Ovary (tissue), 9 donors: ENCODE data around the gene ABTB2. TPM values are rescaled to one million over a fixed set of nuclear protein-coding genes. Genes with fewer than 3 reads are reported as not detected.

ENCODE experiments used
- DNase-seq, 5 donors: peaks; one replicate each; pipeline ENCODE4 v3.0.0-alpha.2; 2019 to 2020
- H3K27ac ChIP-seq, 2 donors: fragments of 200-600 bp; one replicate each; pipeline versions ENCODE4 v1.5.1 to v1.8.0; 2019 to 2022
- H3K27me3 ChIP-seq: fragments of 200-600 bp; one replicate; pipeline ENCODE4 v1.8.0; 2022
- H3K36me3 ChIP-seq: fragments of 200-600 bp; sonication (generic); one replicate; pipeline ENCODE4 v1.5.1; 2019
- H3K4me1 ChIP-seq: one replicate; pipeline ENCODE4 v1.8.1; 2013; ENCODE audit warnings: mild to moderate bottlenecking, moderate library complexity; ENCODE audit not compliant: insufficient read depth
- H3K4me3 ChIP-seq: fragments of 200-600 bp; sonication (generic); one replicate; pipeline ENCODE4 v1.5.1; 2017
- H3K9me3 ChIP-seq, 2 donors: fragments of 200-600 bp in 1 of 2; sonication (generic) in 1 of 2; one replicate each; pipeline versions ENCODE4 v1.5.1 to v1.8.1; 2013 to 2019; ENCODE audit warnings: mild to moderate bottlenecking in 1 of 2, moderate library complexity in 1 of 2
- CTCF ChIP-seq, 3 donors: fragments of 450-650 bp in 2 of 3; fragments of 200-600 bp in 1 of 3; IDR thresholded peaks; one replicate each; pipeline versions ENCODE4 v1.5.1 to v1.8.0; 2016 to 2022; ENCODE audit warnings: antibody characterized with exemption in 3 of 3, mild to moderate bottlenecking in 1 of 3
- EP300 ChIP-seq: sonication (generic); formaldehyde crosslinking; IDR thresholded peaks from one replicate; pipeline ENCODE4 v1.6.1; 2017; ENCODE audit warnings: antibody characterized with exemption
- POLR2A ChIP-seq: fragments of 450-650 bp; IDR thresholded peaks from one replicate; pipeline ENCODE4 v1.6.1; 2017; ENCODE audit warnings: antibody characterized with exemption, mild to moderate bottlenecking, moderate library complexity
- WGBS, 3 donors: extraction: QIAGEN DNeasy Blood & Tissue Kit in 1 of 3; methylation state at CpG; one replicate each; pipeline versions ENCODE4 v1.1.5 to v1.1.7; 2013 to 2017; 5-methylcytosine and 5-hydroxymethylcytosine counted together
- intact Hi-C, 4 donors: fragments of 100-400 bp; cut with DNase I; formaldehyde crosslinking; loops; one replicate each; pipeline versions ENCODE4 v1.11.0 to v1.15.1; 2022 to 2023
- polyA plus RNA-seq, 2 donors: library from polyadenylated mRNA; stranded (reverse); fragments of 200-250 nt in 1 of 2; fragments of 350-450 nt in 1 of 2; fragmentation: Illumina TruSeq in 1 of 2; extraction: RNeasy Lipid Tissue Mini Kit (QIAGEN cat#74804) in 1 of 2; gene quantifications; one replicate each; pipeline ENCODE4 v1.2.3, GENCODE V29; 2013 to 2014
- total RNA-seq, 7 donors: library from RNA; depleted of rRNA in 2 of 7; stranded (reverse); fragments of >200 nt in 2 of 7; fragmentation: NEBNext Ultra II Directional in 3 of 7; extraction: Animal tissue kit (Norgen Biotek cat#: 25700) in 3 of 7; gene quantifications; one replicate each; pipeline versions ENCODE4 v1.1.0 to v1.2.4, GENCODE V29; 2016 to 2023
- donor health status: DM: no; HTN: no; CAD: no; lungs with moderate emphysema.
- donor health status: DM: no; HTN: no; CAD: no.
- donor health status: Bipolar disorder and iron deficiency.
- donor health status: DM: yes; HTN: yes; CAD: no.
- donor health status: DM: no; HTN: no; CAD: no.
- donor health status: DM: yes; HTN: yes; CAD: no.

The ABTB2 gene
- total and polyA plus RNA-seq, 9 donors, result 1.2 to 7.2 (median 2.6) TPM

GRCh38 chr11:34380696-34381095 is 22.9 kb upstream of the ABTB2 start:
- Histone ChIP-seq H3K9me3 (no peaks in the 10 kb centered on the region), H3K27ac (no peak overlapping the region), H3K36me3 (no peaks in the 10 kb centered on the region), H3K27me3 (no peaks in the 10 kb centered on the region), H3K4me3 (no peak overlapping the region), H3K4me1 (no peaks in the 10 kb centered on the region)
- TF ChIP-seq EP300 (no peak), POLR2A (no peak), CTCF (IDR thresholded peaks at IDR 0.05) (no peak)
- no peak for DNase-seq
- intact Hi-C loops, result no loop called here
- 25 to 45% (median 27%) methylated on average over 2 of the region's 2 CpGs for WGBS, 3 donors

- Histone ChIP-seq H3K9me3 (no peaks in the 10 kb centered on the region), H3K4me3 (no peak overlapping the region), H3K27ac (no peak overlapping the region), H3K27me3 (no peaks in the 10 kb centered on the region), H3K36me3 (no peaks in the 10 kb centered on the region), H3K4me1 (no peaks in the 10 kb centered on the region)
- DNase-seq, result no peak
- WGBS, 3 donors, result 59 to 76% (median 60%) methylated on average over 1 of the region's 1 CpG
- intact Hi-C loops, result no loop called here
- no peak for TF ChIP-seq POLR2A
- TF ChIP-seq EP300, result no peak
- no peak for TF ChIP-seq CTCF (IDR thresholded peaks at IDR 0.05)
These were observed 21.7 kb upstream of the ABTB2 start for GRCh38 chr11:34379539-34379938.

GRCh38 chr11:34379079-34379478 is 21.3 kb upstream of the ABTB2 start:
- WGBS, 3 donors, result 64 to 80% (median 69%) methylated on average over 1 of the region's 1 CpG
- no peaks in the 10 kb centered on the region for H3K36me3 ChIP-seq
- H3K27ac ChIP-seq, result no peak overlapping the region
- H3K9me3 ChIP-seq, result no peaks in the 10 kb centered on the region
- intact Hi-C loops, result no loop called here
- H3K4me1 ChIP-seq, result no peaks in the 10 kb centered on the region
- no peak for DNase-seq
- no peak overlapping the region for H3K4me3 ChIP-seq
- TF ChIP-seq POLR2A (no peak), CTCF (IDR thresholded peaks at IDR 0.05) (no peak), EP300 (no peak)
- H3K27me3 ChIP-seq, result no peaks in the 10 kb centered on the region

GRCh38 chr11:34373727-34374126 is 15.9 kb upstream of the ABTB2 start:
- Histone ChIP-seq H3K9me3 (no peaks in the 10 kb centered on the region), H3K36me3 (no peaks in the 10 kb centered on the region), H3K27ac (no peak overlapping the region), H3K4me1 (no peaks in the 10 kb centered on the region), H3K4me3 (no peak overlapping the region), H3K27me3 (no peaks in the 10 kb centered on the region)
- TF ChIP-seq CTCF (IDR thresholded peaks at IDR 0.05) (no peak), POLR2A (no peak)
- 87 to 92% (median 88%) methylated on average over 1 of the region's 1 CpG for WGBS, 3 donors
- no peak for DNase-seq
- intact Hi-C loops, result no loop called here

GRCh38 chr11:34366522-34366921 is 8.7 kb upstream of the ABTB2 start:
- no peak for DNase-seq
- intact Hi-C loops, result loop anchor here in 3 of 4 donors (10.0 kb wide), 4 partner anchors 128 to 532 kb away; no protein-coding TSS in a partner anchor
- no peak overlapping the region for H3K27ac ChIP-seq
- no peaks in the 10 kb centered on the region for H3K27me3 ChIP-seq
- H3K9me3 ChIP-seq, result no peaks in the 10 kb centered on the region
- H3K4me1 ChIP-seq, result no peaks in the 10 kb centered on the region
- H3K4me3 ChIP-seq, result no peak overlapping the region
- no peak for TF ChIP-seq POLR2A
- no peak for TF ChIP-seq CTCF (IDR thresholded peaks at IDR 0.05)
- TF ChIP-seq EP300, result no peak
- H3K36me3 ChIP-seq, result no peaks in the 10 kb centered on the region
- 55 to 60% (median 60%) methylated on average over 2 of the region's 2 CpGs for WGBS, 3 donors
